ENCODE data around the gene IARS2.

DNA sequence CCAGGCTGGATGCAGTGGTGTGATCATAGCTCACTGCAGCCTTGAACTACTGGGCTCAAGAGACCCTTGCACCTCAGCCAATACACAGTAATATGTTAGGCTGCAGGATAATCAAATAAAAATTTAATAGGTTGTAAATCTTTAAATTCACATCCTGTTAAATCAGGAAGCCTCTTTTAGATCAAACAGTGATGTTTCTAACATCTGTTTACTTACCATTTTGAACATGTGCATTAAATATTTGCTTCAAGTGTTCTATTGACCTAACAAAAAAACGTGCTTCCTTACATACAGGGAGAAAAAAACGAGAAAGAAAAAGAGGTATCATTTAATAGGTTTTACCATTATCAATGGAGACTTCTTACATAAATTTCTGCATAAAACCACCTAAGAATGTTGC lies 70.6 kb downstream of the IARS2 start:
- TF ChIP-seq POLR2AphosphoS5 (IDR thresholded peaks at IDR 0.05; ENCODE audit: low read depth, low read length) (no peak), TAF1 (IDR thresholded peaks at IDR 0.05; ENCODE audit: borderline replicate concordance, low read depth, low read length) (no peak), POLR2A (IDR thresholded peaks at IDR 0.05; ENCODE audit: low read depth, low read length) (no peak)
